HEK293 (cell line): ENCODE measurements around the gene PRAF2.

Source experiments
- BCL11A ChIP-seq: fragments of 450-650 bp; formaldehyde crosslinking; IDR thresholded peaks from 2 replicates; pipeline ENCODE4 v1.5.1; 2016; ENCODE audit warnings: low read depth, missing biosample characterization, missing genetic modification characterization
- GLI4 ChIP-seq: fragments of 450-650 bp; formaldehyde crosslinking; IDR thresholded peaks from 2 replicates; pipeline ENCODE4 v1.5.1; 2016; ENCODE audit warnings: missing biosample characterization, missing genetic modification characterization
- MYNN ChIP-seq: fragments of 450-650 bp; formaldehyde crosslinking; IDR thresholded peaks from 2 replicates; pipeline ENCODE4 v1.5.1; 2016; ENCODE audit warnings: missing biosample characterization, missing genetic modification characterization, borderline replicate concordance
- TCF7L2 ChIP-seq: IDR thresholded peaks from 2 replicates; pipeline ENCODE4 v1.6.1; 2011; ENCODE audit warnings: low read depth, mild to moderate bottlenecking, inconsistent platforms, low read length, moderate library complexity, borderline replicate concordance
- YY1 ChIP-seq: fragments of 450-650 bp; formaldehyde crosslinking; IDR thresholded peaks from 2 replicates; pipeline ENCODE4 v1.5.1; 2018; ENCODE audit warnings: missing biosample characterization, missing genetic modification characterization
- ZBTB1 ChIP-seq: fragments of 450-650 bp; formaldehyde crosslinking; IDR thresholded peaks from 2 replicates; pipeline ENCODE4 v1.5.1; 2016; ENCODE audit warnings: missing biosample characterization, missing genetic modification characterization
- ZBTB11 ChIP-seq: fragments of 450-650 bp; formaldehyde crosslinking; conservative IDR thresholded peaks from 2 replicates; pipeline ENCODE4 v1.5.1; 2016; ENCODE audit warnings: low read depth, missing biosample characterization, missing genetic modification characterization
- ZNF157 ChIP-seq: fragments of 450-650 bp; formaldehyde crosslinking; IDR thresholded peaks from 2 replicates; pipeline ENCODE4 v1.5.1; 2016; ENCODE audit warnings: missing biosample characterization, missing genetic modification characterization
- TF ChIP-seq, protein P1 (sequence below): fragments of 450-650 bp; formaldehyde crosslinking; IDR thresholded peaks from 2 replicates; pipeline ENCODE4 v1.5.1; 2016; ENCODE audit warnings: missing biosample characterization, missing genetic modification characterization
- TF ChIP-seq, protein P2 (sequence below): fragments of 450-650 bp; formaldehyde crosslinking; IDR thresholded peaks from 2 replicates; pipeline ENCODE4 v1.5.1; 2016; ENCODE audit warnings: missing biosample characterization, missing genetic modification characterization, low read depth
- TF ChIP-seq, protein P3 (sequence below): fragments of 450-650 bp; formaldehyde crosslinking; IDR thresholded peaks from 2 replicates; pipeline ENCODE4 v1.5.1; 2016; ENCODE audit warnings: missing biosample characterization, missing genetic modification characterization
- TF ChIP-seq, protein P4 (sequence below): fragments of 450-650 bp; formaldehyde crosslinking; IDR thresholded peaks from 2 replicates; pipeline ENCODE4 v1.5.1; 2016; ENCODE audit warnings: missing biosample characterization, missing genetic modification characterization, low read depth

DNA sequence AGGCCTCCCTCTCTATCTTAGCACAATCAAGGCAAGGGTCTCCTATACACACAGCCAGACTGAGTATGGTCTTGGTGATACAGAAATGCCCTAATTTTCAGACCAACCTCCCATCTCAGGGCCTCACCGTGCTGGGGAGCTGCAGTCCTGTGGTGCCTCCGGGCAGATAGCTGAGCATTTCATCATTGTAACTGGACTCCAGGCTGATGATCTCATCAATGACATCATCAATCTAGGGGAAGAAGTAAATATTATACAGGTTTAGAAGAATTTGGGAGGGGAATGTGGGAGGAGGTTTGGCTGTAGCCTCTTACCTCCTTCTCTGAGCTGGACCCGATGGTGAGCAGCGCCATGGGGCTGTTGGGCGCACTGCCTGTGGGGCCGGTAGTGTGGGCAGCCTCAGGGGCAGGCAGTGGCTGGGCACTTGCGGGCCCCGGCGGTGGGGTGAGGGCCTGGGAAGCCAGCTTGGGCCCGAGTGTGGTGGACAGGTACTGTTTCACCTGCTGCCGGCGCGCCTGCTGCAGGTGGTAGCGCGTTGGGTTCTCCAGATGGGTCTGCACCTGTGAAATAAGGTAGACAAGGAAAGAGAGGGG lies 35.8 kb downstream of the PRAF2 start:
- TF ChIP-seq MYNN (tag by site-specific recombination) (no peak), GLI4 (tag by site-specific recombination) (no peak), ZBTB11 (tag by site-specific recombination) (no peak), BCL11A (tag by site-specific recombination) (no peak), YY1 (tag by site-specific recombination) (no peak), ZNF157 (tag by site-specific recombination) (no peak), TCF7L2 (no peak), ZBTB1 (no peak)
- TF ChIP-seq, protein P1, sequence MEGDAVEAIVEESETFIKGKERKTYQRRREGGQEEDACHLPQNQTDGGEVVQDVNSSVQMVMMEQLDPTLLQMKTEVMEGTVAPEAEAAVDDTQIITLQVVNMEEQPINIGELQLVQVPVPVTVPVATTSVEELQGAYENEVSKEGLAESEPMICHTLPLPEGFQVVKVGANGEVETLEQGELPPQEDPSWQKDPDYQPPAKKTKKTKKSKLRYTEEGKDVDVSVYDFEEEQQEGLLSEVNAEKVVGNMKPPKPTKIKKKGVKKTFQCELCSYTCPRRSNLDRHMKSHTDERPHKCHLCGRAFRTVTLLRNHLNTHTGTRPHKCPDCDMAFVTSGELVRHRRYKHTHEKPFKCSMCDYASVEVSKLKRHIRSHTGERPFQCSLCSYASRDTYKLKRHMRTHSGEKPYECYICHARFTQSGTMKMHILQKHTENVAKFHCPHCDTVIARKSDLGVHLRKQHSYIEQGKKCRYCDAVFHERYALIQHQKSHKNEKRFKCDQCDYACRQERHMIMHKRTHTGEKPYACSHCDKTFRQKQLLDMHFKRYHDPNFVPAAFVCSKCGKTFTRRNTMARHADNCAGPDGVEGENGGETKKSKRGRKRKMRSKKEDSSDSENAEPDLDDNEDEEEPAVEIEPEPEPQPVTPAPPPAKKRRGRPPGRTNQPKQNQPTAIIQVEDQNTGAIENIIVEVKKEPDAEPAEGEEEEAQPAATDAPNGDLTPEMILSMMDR (tag by site-specific recombination): no peak
- TF ChIP-seq, protein P2, sequence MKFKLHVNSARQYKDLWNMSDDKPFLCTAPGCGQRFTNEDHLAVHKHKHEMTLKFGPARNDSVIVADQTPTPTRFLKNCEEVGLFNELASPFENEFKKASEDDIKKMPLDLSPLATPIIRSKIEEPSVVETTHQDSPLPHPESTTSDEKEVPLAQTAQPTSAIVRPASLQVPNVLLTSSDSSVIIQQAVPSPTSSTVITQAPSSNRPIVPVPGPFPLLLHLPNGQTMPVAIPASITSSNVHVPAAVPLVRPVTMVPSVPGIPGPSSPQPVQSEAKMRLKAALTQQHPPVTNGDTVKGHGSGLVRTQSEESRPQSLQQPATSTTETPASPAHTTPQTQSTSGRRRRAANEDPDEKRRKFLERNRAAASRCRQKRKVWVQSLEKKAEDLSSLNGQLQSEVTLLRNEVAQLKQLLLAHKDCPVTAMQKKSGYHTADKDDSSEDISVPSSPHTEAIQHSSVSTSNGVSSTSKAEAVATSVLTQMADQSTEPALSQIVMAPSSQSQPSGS (tag by site-specific recombination): peak; percentile 99
- TF ChIP-seq, protein P3, sequence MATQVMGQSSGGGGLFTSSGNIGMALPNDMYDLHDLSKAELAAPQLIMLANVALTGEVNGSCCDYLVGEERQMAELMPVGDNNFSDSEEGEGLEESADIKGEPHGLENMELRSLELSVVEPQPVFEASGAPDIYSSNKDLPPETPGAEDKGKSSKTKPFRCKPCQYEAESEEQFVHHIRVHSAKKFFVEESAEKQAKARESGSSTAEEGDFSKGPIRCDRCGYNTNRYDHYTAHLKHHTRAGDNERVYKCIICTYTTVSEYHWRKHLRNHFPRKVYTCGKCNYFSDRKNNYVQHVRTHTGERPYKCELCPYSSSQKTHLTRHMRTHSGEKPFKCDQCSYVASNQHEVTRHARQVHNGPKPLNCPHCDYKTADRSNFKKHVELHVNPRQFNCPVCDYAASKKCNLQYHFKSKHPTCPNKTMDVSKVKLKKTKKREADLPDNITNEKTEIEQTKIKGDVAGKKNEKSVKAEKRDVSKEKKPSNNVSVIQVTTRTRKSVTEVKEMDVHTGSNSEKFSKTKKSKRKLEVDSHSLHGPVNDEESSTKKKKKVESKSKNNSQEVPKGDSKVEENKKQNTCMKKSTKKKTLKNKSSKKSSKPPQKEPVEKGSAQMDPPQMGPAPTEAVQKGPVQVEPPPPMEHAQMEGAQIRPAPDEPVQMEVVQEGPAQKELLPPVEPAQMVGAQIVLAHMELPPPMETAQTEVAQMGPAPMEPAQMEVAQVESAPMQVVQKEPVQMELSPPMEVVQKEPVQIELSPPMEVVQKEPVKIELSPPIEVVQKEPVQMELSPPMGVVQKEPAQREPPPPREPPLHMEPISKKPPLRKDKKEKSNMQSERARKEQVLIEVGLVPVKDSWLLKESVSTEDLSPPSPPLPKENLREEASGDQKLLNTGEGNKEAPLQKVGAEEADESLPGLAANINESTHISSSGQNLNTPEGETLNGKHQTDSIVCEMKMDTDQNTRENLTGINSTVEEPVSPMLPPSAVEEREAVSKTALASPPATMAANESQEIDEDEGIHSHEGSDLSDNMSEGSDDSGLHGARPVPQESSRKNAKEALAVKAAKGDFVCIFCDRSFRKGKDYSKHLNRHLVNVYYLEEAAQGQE: no peak
- TF ChIP-seq, protein P4, sequence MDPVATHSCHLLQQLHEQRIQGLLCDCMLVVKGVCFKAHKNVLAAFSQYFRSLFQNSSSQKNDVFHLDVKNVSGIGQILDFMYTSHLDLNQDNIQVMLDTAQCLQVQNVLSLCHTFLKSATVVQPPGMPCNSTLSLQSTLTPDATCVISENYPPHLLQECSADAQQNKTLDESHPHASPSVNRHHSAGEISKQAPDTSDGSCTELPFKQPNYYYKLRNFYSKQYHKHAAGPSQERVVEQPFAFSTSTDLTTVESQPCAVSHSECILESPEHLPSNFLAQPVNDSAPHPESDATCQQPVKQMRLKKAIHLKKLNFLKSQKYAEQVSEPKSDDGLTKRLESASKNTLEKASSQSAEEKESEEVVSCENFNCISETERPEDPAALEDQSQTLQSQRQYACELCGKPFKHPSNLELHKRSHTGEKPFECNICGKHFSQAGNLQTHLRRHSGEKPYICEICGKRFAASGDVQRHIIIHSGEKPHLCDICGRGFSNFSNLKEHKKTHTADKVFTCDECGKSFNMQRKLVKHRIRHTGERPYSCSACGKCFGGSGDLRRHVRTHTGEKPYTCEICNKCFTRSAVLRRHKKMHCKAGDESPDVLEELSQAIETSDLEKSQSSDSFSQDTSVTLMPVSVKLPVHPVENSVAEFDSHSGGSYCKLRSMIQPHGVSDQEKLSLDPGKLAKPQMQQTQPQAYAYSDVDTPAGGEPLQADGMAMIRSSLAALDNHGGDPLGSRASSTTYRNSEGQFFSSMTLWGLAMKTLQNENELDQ (tag by site-specific recombination): no peak
